Measurements from ENCODE around the gene CEP350.
A peak's percentile ranks its signal among the peaks of the same experiment; 100 is the strongest.

DNA sequence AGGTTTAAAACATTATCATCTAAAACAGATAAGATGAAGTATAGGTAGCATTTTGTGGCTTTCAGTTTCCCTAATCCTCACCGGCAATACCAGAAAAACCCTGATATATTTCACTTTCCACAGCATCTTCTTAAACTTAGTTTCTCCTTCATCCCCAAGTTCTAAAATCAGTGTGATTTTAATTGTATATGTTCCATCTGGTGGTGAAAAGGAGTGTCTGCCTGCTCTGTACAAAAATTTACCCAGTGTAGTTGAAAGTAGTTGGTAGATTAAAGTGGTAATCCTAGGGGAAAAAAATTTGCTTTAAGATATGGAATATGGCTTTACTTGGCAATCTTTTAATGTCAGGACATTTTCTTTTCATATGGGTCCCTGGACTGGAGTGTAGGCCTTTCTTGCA is 74.3 kb downstream of the CEP350 start:
- TF ChIP-seq, protein P1, sequence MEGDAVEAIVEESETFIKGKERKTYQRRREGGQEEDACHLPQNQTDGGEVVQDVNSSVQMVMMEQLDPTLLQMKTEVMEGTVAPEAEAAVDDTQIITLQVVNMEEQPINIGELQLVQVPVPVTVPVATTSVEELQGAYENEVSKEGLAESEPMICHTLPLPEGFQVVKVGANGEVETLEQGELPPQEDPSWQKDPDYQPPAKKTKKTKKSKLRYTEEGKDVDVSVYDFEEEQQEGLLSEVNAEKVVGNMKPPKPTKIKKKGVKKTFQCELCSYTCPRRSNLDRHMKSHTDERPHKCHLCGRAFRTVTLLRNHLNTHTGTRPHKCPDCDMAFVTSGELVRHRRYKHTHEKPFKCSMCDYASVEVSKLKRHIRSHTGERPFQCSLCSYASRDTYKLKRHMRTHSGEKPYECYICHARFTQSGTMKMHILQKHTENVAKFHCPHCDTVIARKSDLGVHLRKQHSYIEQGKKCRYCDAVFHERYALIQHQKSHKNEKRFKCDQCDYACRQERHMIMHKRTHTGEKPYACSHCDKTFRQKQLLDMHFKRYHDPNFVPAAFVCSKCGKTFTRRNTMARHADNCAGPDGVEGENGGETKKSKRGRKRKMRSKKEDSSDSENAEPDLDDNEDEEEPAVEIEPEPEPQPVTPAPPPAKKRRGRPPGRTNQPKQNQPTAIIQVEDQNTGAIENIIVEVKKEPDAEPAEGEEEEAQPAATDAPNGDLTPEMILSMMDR (IDR thresholded peaks at IDR 0.05), result peak in 1 of 4 experiments; percentile 15
- TF ChIP-seq POLR2A (IDR thresholded peaks at IDR 0.05), result no peak
- no peak for TF ChIP-seq EP300 (IDR thresholded peaks at IDR 0.05)
